Measurements from ENCODE around the gene ITM2B. TPM values are rescaled to one million over a fixed set of nuclear protein-coding genes. Genes with fewer than 3 reads are reported as not detected.
"Not testable (repeated sequence)": the region's sequence is repeated elsewhere in the genome, so short reads cannot be mapped to it uniquely, and the experiment has no call there.

Gene ITM2B
- total and polyA plus RNA-seq, 4 donors, result 114 to 379 (median 202) TPM

DNA sequence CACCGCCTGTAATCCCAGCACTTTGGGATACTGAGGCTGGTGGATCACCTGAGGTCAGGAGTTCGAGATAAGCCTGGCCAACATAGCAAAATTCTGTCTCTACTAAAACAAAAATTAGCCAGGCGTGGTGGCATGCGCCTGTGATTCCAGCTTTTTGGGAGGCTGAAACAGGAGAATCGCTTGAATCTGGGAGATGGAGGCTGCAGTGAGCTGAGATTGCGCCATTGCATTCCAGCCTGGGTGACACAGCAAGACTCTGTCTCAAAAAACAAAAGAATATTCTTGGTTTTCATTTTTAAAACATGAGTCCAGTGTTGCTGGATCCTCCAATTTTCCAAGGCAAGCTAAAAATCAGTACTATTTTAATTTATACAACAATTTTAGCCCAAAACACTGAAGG is 6.4 kb downstream of the ITM2B start:
- 97% methylated on average over 6 of the region's 6 CpGs for WGBS

DNA sequence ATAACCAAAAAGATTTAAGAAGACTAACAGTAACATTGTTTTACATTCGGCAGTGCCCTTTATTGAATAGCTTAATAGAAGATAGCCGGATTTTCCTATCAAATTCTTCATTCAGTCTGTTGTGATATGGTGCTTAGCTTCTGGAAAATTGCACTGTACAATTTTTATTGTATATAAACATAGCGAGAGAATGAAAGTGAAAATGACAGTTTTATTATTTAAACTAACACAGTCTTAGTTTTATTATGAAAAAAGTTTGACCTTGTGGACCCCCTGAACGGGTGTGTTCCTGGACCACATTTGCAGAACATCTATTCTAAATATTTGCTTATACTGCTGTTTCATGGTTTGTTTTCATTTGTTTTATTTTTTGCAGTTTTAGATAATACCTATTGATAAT is 8.6 kb downstream of the ITM2B start:
- peaks cover 0 to 2% (median 0%) of the 10 kb centered on the region in 4 donors for H3K36me3 ChIP-seq (ENCODE audit: control insufficient read depth in 4 of 4, insufficient read depth in 3 of 4, low read depth in 1 of 4, low read length in 3 of 4)
- 55% methylated on average over 4 of the region's 4 CpGs for WGBS
- no peaks in the 10 kb centered on the region for H3K9me3 ChIP-seq (ENCODE audit: control insufficient read depth in 4 of 4, low read length in 3 of 4)
- no peak overlapping the region for H3K9ac ChIP-seq (ENCODE audit: low read depth in 1 of 2, low read length in 2 of 2)
- TF ChIP-seq HNF4A (conservative IDR thresholded peaks at IDR 0.05), result no peak
- TF ChIP-seq, protein P1, sequence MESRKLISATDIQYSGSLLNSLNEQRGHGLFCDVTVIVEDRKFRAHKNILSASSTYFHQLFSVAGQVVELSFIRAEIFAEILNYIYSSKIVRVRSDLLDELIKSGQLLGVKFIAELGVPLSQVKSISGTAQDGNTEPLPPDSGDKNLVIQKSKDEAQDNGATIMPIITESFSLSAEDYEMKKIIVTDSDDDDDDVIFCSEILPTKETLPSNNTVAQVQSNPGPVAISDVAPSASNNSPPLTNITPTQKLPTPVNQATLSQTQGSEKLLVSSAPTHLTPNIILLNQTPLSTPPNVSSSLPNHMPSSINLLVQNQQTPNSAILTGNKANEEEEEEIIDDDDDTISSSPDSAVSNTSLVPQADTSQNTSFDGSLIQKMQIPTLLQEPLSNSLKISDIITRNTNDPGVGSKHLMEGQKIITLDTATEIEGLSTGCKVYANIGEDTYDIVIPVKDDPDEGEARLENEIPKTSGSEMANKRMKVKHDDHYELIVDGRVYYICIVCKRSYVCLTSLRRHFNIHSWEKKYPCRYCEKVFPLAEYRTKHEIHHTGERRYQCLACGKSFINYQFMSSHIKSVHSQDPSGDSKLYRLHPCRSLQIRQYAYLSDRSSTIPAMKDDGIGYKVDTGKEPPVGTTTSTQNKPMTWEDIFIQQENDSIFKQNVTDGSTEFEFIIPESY (IDR thresholded peaks at IDR 0.05), result no peak
- TF ChIP-seq SP1 (IDR thresholded peaks at IDR 0.05), result no peak
- TF ChIP-seq RAD21 (IDR thresholded peaks at IDR 0.05), result no peak
- DNase-seq (ENCODE audit: low spot score), result no peak
- H3K4me1 ChIP-seq (ENCODE audit: control insufficient read depth in 4 of 4, insufficient read depth in 4 of 4, low read length in 3 of 4), result peaks cover 10 to 54% (median 35%) of the 10 kb centered on the region in 4 donors
- H3K4me3 ChIP-seq (ENCODE audit: low read depth in 1 of 3, low read length in 3 of 3), result no peak overlapping the region
- no peaks in the 10 kb centered on the region for H3K27me3 ChIP-seq (ENCODE audit: control insufficient read depth in 4 of 4, insufficient read depth in 4 of 4, low read length in 3 of 4)
- H3K27ac ChIP-seq (ENCODE audit: low read depth in 1 of 2, low read length in 2 of 2), result no peak overlapping the region

More for the DNA sequence above, 6.4 kb downstream of the ITM2B start:
- H3K4me1 ChIP-seq (ENCODE audit: control insufficient read depth in 4 of 4, insufficient read depth in 4 of 4, low read length in 3 of 4), result peaks cover 11 to 61% (median 40%) of the 10 kb centered on the region in 4 donors
- not testable (repeated sequence) for H3K36me3 ChIP-seq (ENCODE audit: control insufficient read depth in 4 of 4, insufficient read depth in 3 of 4, low read depth in 1 of 4, low read length in 3 of 4); H3K27ac ChIP-seq (ENCODE audit: low read depth in 1 of 2, low read length in 2 of 2); DNase-seq (ENCODE audit: low spot score); H3K4me3 ChIP-seq (ENCODE audit: low read depth in 1 of 3, low read length in 3 of 3); H3K9ac ChIP-seq (ENCODE audit: low read depth in 1 of 2, low read length in 2 of 2); H3K27me3 ChIP-seq (ENCODE audit: control insufficient read depth in 4 of 4, insufficient read depth in 4 of 4, low read length in 3 of 4); H3K9me3 ChIP-seq (ENCODE audit: control insufficient read depth in 4 of 4, low read length in 3 of 4)

DNA sequence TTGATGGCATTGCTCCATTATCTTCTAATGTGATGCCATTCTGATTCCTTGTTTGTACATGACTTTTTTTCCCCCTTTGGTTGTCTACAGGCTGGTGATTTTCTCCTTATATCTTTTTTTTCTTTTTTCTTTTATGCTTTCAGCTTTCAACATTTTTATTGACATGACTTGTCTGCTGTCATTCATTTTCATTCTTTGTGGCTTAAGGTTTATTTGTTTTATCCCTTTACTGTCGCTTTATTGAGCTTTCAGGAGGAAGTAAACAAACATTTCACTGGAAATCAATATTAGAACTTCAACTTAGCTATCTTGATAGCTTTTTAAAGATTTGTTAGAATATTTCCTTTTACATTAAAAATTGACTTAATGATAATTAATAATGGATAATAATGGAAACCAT is 9.7 kb downstream of the ITM2B start:
- Histone ChIP-seq H3K36me3 (ENCODE audit: control insufficient read depth in 4 of 4, insufficient read depth in 3 of 4, low read depth in 1 of 4, low read length in 3 of 4) (peaks cover 0 to 2% (median 0%) of the 10 kb centered on the region in 4 donors), H3K27ac (ENCODE audit: low read depth in 1 of 2, low read length in 2 of 2) (no peak overlapping the region), H3K9ac (ENCODE audit: low read depth in 1 of 2, low read length in 2 of 2) (no peak overlapping the region), H3K27me3 (ENCODE audit: control insufficient read depth in 4 of 4, insufficient read depth in 4 of 4, low read length in 3 of 4) (no peaks in the 10 kb centered on the region), H3K9me3 (ENCODE audit: control insufficient read depth in 4 of 4, low read length in 3 of 4) (no peaks in the 10 kb centered on the region), H3K4me3 (ENCODE audit: low read depth in 1 of 3, low read length in 3 of 3) (no peak overlapping the region), H3K4me1 (ENCODE audit: control insufficient read depth in 4 of 4, insufficient read depth in 4 of 4, low read length in 3 of 4) (peaks cover 9 to 46% (median 28%) of the 10 kb centered on the region in 4 donors)
- WGBS, result 25% methylated on average over 1 of the region's 1 CpG
- TF ChIP-seq, protein P1 (IDR thresholded peaks at IDR 0.05), result no peak
- no peak for TF ChIP-seq YY1 (IDR thresholded peaks at IDR 0.05)
- no peak for TF ChIP-seq NR2F2 (IDR thresholded peaks at IDR 0.05)
- no peak for TF ChIP-seq FOXA2 (IDR thresholded peaks at IDR 0.05)
- no peak for TF ChIP-seq RAD21 (IDR thresholded peaks at IDR 0.05)
- TF ChIP-seq GABPA (IDR thresholded peaks at IDR 0.05 in 1 of 2, conservative IDR thresholded peaks at IDR 0.05 in 1 of 2), result no peak
- no peak for TF ChIP-seq MAX (IDR thresholded peaks at IDR 0.05)
- no peak for TF ChIP-seq JUND (IDR thresholded peaks at IDR 0.05)
- TF ChIP-seq REST (IDR thresholded peaks at IDR 0.05), result no peak
- TF ChIP-seq EGR1 (IDR thresholded peaks at IDR 0.05; ENCODE audit: low read depth in 2 of 2), result no peak
- TF ChIP-seq, protein P2, sequence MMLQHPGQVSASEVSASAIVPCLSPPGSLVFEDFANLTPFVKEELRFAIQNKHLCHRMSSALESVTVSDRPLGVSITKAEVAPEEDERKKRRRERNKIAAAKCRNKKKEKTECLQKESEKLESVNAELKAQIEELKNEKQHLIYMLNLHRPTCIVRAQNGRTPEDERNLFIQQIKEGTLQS (IDR thresholded peaks at IDR 0.05), result no peak
- no peak for TF ChIP-seq HNF4A (conservative IDR thresholded peaks at IDR 0.05)
- no peak for TF ChIP-seq FOXA1 (IDR thresholded peaks at IDR 0.05)
- TF ChIP-seq, protein P3, sequence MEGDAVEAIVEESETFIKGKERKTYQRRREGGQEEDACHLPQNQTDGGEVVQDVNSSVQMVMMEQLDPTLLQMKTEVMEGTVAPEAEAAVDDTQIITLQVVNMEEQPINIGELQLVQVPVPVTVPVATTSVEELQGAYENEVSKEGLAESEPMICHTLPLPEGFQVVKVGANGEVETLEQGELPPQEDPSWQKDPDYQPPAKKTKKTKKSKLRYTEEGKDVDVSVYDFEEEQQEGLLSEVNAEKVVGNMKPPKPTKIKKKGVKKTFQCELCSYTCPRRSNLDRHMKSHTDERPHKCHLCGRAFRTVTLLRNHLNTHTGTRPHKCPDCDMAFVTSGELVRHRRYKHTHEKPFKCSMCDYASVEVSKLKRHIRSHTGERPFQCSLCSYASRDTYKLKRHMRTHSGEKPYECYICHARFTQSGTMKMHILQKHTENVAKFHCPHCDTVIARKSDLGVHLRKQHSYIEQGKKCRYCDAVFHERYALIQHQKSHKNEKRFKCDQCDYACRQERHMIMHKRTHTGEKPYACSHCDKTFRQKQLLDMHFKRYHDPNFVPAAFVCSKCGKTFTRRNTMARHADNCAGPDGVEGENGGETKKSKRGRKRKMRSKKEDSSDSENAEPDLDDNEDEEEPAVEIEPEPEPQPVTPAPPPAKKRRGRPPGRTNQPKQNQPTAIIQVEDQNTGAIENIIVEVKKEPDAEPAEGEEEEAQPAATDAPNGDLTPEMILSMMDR (IDR thresholded peaks at IDR 0.05; ENCODE audit: low read depth, low read length, missing input control), result no peak
- TF ChIP-seq RXRA (IDR thresholded peaks at IDR 0.05), result no peak
- TF ChIP-seq HNF4G (IDR thresholded peaks at IDR 0.05), result no peak
- TF ChIP-seq TAF1 (conservative IDR thresholded peaks at IDR 0.05), result no peak
- no peak for TF ChIP-seq SP1 (IDR thresholded peaks at IDR 0.05)
- no peak for DNase-seq (ENCODE audit: low spot score)
